ENCODE data around the gene PRMT5. TPM values are rescaled to one million over a fixed set of nuclear protein-coding genes. Genes with fewer than 3 reads are reported as not detected.

The PRMT5 gene
- total RNA-seq, 2 experiments from 2014 or later = 204 to 205 TPM

DNA sequence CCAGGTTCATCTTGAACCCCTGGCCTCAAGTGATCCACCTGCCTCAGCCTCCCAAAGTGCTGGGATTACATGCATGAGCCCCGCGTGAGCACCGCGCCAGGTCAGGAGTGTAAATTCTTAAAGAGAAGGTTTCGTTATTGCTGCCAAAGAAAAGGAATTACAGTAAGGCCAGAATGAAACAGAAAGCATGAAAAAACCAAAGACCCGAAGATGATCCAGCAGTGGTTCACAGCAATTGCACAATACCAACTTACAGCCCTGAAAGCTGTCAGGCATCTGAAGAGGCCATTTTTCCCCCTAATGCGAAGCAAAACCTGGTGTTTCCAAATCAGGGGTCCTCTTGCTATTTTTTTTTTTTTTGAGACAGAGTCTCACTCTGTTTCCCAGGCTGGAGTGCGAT lies 20.6 kb downstream of the PRMT5 start:
- CTCF ChIA-PET = interaction anchor here (0.8 to 1.4 kb wide), 3 partner anchors 8 to 339 kb away, joined by 3 to 4 read pairs (median 4); no protein-coding TSS in a partner anchor

GRCh38 chr14:22907429-22907828 lies 21.7 kb downstream of the PRMT5 start:
- ChIA-PET CTCF (interaction anchor here (0.6 to 1.4 kb wide), 3 partner anchors 10 to 337 kb away, joined by 3 to 4 read pairs (median 4); no protein-coding TSS in a partner anchor), POLR2A (interaction anchor here (1.0 kb wide), 1 partner anchor 9 kb away, joined by 8 read pairs; no protein-coding TSS in a partner anchor)

More for the DNA sequence above, 20.6 kb downstream of the PRMT5 start:
- POLR2A ChIA-PET = interaction anchor here (0.6 kb wide), 1 partner anchor 9 kb away, joined by 3 read pairs; no protein-coding TSS in a partner anchor

GRCh38 chr14:22906073-22906472 lies 23.1 kb downstream of the PRMT5 start:
- CTCF ChIA-PET = interaction anchor here (1.5 kb wide), 1 partner anchor 10 kb away, joined by 3 read pairs; no protein-coding TSS in a partner anchor
- POLR2A ChIA-PET = no interaction called here

GRCh38 chr14:22905627-22906026 lies 23.5 kb downstream of the PRMT5 start:
- ChIA-PET POLR2A (no interaction called here), CTCF (interaction anchor here (0.5 to 1.5 kb wide), 2 partner anchors 10 to 17 kb away, joined by 3 read pairs; no protein-coding TSS in a partner anchor)

- POLR2A ChIA-PET = no interaction called here
- CTCF ChIA-PET = interaction anchor here (0.6 to 1.4 kb wide), 3 partner anchors 30 to 51 kb away, joined by 3 to 6 read pairs (median 3); no protein-coding TSS in a partner anchor
Measured at GRCh38 chr14:22903742-22904087, 25.5 kb downstream of the PRMT5 start.

GRCh38 chr14:22901799-22902198 lies 27.4 kb downstream of the PRMT5 start:
- ChIA-PET POLR2A (no interaction called here), CTCF (interaction anchor here (0.8 to 3.0 kb wide), 9 partner anchors 10 to 81 kb away, joined by 3 to 13 read pairs (median 8); partner anchors contain the start of genes PRMT5 and REM2)

- ChIA-PET CTCF (interaction anchor here (0.7 to 4.2 kb wide), 14 partner anchors 8 to 329 kb away, joined by 3 to 32 read pairs (median 7); partner anchors contain the start of genes LRP10, PRMT5 and REM2), POLR2A (no interaction called here)
Measured at GRCh38 chr14:22900081-22900799, 28.9 kb downstream of the PRMT5 start.

GRCh38 chr14:22898302-22899090 lies 30.7 kb downstream of the PRMT5 start:
- POLR2A ChIA-PET = interaction anchor here (0.6 to 0.8 kb wide), 2 partner anchors 15 to 20 kb away, joined by 3 to 4 read pairs; partner anchors contain the start of gene RBM23
- CTCF ChIA-PET = interaction anchor here (0.8 to 4.2 kb wide), 3 partner anchors 26 to 327 kb away, joined by 3 to 32 read pairs (median 8); partner anchors contain the start of gene LRP10

- ChIA-PET POLR2A (no interaction called here), CTCF (interaction anchor here (4.2 kb wide), 1 partner anchor 25 kb away, joined by 32 read pairs; the partner anchor contains the start of gene LRP10)
Measured at GRCh38 chr14:22897357-22897756, 31.8 kb downstream of the PRMT5 start.

- ChIA-PET POLR2A (no interaction called here), CTCF (interaction anchor here (1.6 to 1.9 kb wide), 2 partner anchors 25 to 74 kb away, joined by 7 to 9 read pairs; partner anchors contain the start of gene LRP10)
Measured at GRCh38 chr14:22896760-22897159, 32.4 kb downstream of the PRMT5 start.

DNA sequence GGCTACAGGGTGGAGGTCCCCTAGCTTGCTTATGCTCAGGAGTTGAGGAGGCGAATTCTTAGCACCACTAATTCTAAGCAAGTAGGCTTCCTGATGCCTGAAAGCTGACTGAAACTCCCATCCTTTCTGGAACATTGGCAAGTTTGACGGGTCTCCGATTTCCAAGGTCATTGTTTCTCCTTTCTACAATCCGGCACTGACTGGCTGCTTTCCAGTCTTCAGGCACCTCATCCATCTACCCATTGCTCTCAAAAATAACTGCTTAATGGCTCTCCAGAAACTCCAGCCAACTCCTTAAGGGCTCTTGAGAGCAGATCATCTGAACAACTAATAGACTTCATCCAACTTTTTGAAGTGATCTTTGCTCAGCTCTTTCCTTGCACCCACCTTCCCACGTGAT lies 32.8 kb downstream of the PRMT5 start:
- ChIA-PET POLR2A (no interaction called here), CTCF (interaction anchor here (1.0 to 1.9 kb wide), 4 partner anchors 16 to 326 kb away, joined by 3 to 9 read pairs (median 5); partner anchors contain the start of gene LRP10)

GRCh38 chr14:22895402-22895801 lies 33.8 kb downstream of the PRMT5 start:
- POLR2A ChIA-PET = interaction anchor here (0.6 kb wide), 1 partner anchor 20 kb away, joined by 3 read pairs; no protein-coding TSS in a partner anchor
- CTCF ChIA-PET = interaction anchor here (1.0 to 1.9 kb wide), 4 partner anchors 15 to 325 kb away, joined by 3 to 9 read pairs (median 5); partner anchors contain the start of gene LRP10

DNA sequence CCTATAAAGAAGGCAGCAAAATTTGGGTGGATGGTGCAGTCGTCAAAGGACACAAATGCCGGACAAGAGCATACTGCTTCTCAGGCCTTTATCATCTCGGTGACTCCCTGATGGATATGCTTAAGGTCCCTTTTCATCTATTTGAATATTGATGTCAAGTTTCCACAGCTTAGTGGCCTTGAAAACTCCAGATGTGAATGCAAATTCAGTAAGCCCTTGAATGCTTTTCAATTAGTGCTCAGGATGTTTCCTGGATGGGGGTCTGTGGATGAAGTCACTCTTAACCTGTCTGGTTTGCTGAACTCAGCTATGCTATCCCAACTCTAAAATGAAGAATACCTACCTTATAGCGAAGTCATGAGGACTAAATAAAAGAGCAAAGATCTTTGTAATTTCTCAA lies 35.5 kb downstream of the PRMT5 start:
- ChIA-PET CTCF (interaction anchor here (1.1 to 2.5 kb wide), 2 partner anchors 21 to 71 kb away, joined by 3 to 12 read pairs; no protein-coding TSS in a partner anchor), POLR2A (no interaction called here)

DNA sequence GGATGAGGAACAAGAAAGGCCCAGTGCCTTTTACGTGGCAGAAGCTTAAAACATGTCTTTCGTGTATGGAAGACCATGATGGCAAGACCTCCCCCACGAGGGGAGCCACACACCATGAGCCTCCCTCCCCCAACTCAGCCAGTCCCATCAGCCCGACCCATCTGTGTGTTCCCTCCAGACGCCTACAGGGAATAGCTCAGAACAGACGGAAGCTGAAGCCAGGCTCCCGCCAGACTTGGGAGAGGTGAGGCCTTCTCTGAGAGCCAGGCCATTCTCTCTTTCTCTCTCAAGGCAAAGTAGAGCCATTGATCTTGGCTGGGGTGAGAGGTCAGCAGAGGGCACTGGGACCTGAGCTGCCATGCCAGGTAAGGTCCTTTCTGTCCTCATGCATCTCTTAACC lies 36.7 kb downstream of the PRMT5 start:
- POLR2A ChIA-PET = no interaction called here
- CTCF ChIA-PET = interaction anchor here (2.3 to 2.5 kb wide), 2 partner anchors 9 to 19 kb away, joined by 8 to 12 read pairs; no protein-coding TSS in a partner anchor

- CTCF ChIA-PET = interaction anchor here (1.0 to 1.1 kb wide), 3 partner anchors 18 to 334 kb away, joined by 3 read pairs; partner anchors contain the start of gene LRP10
- POLR2A ChIA-PET = no interaction called here
Measured at GRCh38 chr14:22890416-22890815, 38.8 kb downstream of the PRMT5 start.

DNA sequence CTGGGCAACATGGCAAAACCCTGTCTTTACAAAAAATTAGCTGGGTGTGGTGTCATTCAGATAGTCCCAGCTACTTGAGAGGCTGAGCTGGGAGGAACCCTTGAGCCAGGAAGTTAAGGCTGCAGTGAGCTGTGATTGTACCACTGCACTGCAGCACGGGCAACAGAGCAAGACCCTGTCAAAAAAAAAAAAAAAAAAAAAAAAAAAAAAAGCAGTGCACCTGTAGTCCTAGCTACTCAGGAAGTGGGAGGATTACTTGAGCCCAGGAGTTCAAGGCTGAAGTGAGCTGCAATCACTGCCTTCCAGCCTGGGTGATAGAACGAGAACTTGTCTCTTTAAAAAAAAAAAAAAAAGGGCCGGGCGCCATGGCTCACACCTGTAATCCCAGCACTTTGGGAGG lies 40.5 kb downstream of the PRMT5 start:
- ChIA-PET POLR2A (interaction anchor here (0.6 to 1.0 kb wide), 2 partner anchors 29 to 40 kb away, joined by 4 to 5 read pairs; partner anchors contain the start of gene PRMT5), CTCF (interaction anchor here (0.6 to 1.2 kb wide), 7 partner anchors 11 to 94 kb away, joined by 3 to 5 read pairs (median 4); no protein-coding TSS in a partner anchor)

GRCh38 chr14:22887990-22888378 lies 41.2 kb downstream of the PRMT5 start:
- POLR2A ChIA-PET = no interaction called here
- CTCF ChIA-PET = interaction anchor here (0.6 to 1.0 kb wide), 3 partner anchors 28 to 136 kb away, joined by 3 to 4 read pairs (median 4); no protein-coding TSS in a partner anchor

DNA sequence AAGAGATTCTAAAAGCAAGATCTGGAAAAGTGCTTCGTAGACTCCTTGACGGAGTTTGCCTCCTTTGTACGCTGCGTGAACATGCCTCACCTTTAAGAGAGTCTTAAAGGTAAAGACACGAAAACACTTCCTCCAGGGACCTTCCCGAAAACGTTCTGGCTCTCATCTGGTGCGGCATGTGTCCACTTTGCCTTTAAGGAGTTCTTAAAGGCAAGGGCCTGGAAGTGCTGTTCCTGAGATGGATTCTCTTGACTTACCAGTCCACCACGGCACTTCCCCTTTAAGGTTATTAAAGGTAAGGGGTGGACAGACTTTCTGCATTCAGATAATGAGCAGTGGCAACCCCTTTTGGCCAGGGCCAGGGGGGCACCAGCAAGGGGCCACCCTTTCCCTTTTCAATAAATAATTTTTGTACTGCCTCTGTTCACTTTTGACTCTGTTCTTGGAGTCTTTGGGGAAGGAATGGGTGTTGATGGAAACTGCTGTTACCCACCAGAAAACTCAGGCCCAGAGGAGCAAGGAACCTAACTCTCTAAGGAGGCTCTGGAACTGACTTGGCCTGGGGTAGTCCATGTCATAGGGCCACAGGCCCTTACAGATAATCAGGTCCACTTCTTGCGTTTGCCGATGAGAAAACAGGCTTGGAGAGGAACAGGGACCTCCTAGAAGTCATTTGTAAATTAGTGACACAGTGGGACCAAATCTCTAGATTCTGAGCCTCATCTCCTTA lies 41.8 kb downstream of the PRMT5 start:
- ChIA-PET POLR2A (interaction anchor here (1.0 kb wide), 1 partner anchor 121 kb away, joined by 3 read pairs; the partner anchor contains the start of gene OXA1L), CTCF (interaction anchor here (1.6 to 2.6 kb wide), 2 partner anchors 15 to 318 kb away, joined by 5 to 18 read pairs; partner anchors contain the start of gene LRP10)
